Lung (tissue), 12 donors: ENCODE results near the gene ACTN1. TPM values are rescaled to one million over a fixed set of nuclear protein-coding genes. Genes with fewer than 3 reads are reported as not detected.

Source experiments
- ATAC-seq: fragments of 200-7000 bp; cut with Tn5 transposase; one replicate; pipeline ENCODE4 v1.9.1; 2020; ENCODE audit warnings: moderate number of reproducible peaks; ENCODE audit not compliant: insufficient read depth, low FRiP score
- DNase-seq, 3 donors: peaks; one replicate each; pipeline ENCODE4 v3.0.0-alpha.2; 2013 to 2017
- H3K27ac ChIP-seq, 2 donors: one replicate each; pipeline ENCODE4 v1.5.1; 2013; ENCODE audit warnings: mild to moderate bottlenecking in 2 of 2, moderate library complexity in 2 of 2, control low read depth in 1 of 2, inconsistent platforms in 1 of 2, low read depth in 1 of 2, low read length in 1 of 2
- H3K27me3 ChIP-seq, 3 donors: one replicate each; pipeline ENCODE4 v1.5.1; 2013; ENCODE audit warnings: low read length in 2 of 3; ENCODE audit not compliant: control insufficient read depth in 3 of 3, insufficient read depth in 3 of 3
- H3K36me3 ChIP-seq, 4 donors: one replicate each; pipeline ENCODE4 v1.5.1; 2013; ENCODE audit warnings: low read length in 4 of 4, mild to moderate bottlenecking in 1 of 4, moderate library complexity in 1 of 4; ENCODE audit not compliant: control insufficient read depth in 4 of 4, insufficient read depth in 4 of 4
- H3K4me1 ChIP-seq, 5 donors: one replicate each; pipeline ENCODE4 v1.5.1; 2013; ENCODE audit warnings: low read length in 5 of 5, mild to moderate bottlenecking in 2 of 5, moderate library complexity in 1 of 5; ENCODE audit not compliant: control insufficient read depth in 5 of 5, insufficient read depth in 5 of 5
- H3K4me3 ChIP-seq: one replicate; pipeline ENCODE4 v1.5.1; 2013; ENCODE audit warnings: mild to moderate bottlenecking, control low read depth, moderate library complexity
- H3K9ac ChIP-seq, 2 donors: one replicate each; pipeline ENCODE4 v1.5.1; 2013; ENCODE audit warnings: low read length in 2 of 2, control low read depth in 1 of 2; ENCODE audit not compliant: insufficient read depth in 1 of 2
- H3K9me3 ChIP-seq, 4 donors: one replicate each; pipeline ENCODE4 v1.5.1; 2013; ENCODE audit warnings: low read length in 3 of 4, mild to moderate bottlenecking in 1 of 4, moderate library complexity in 1 of 4; ENCODE audit not compliant: control insufficient read depth in 4 of 4, insufficient read depth in 3 of 4
- CTCF ChIP-seq: IDR thresholded peaks from 2 replicates; pipeline ENCODE4 v1.5.1; 2012; ENCODE audit warnings: mild to moderate bottlenecking; ENCODE audit errors: control extremely low read depth, extremely low read depth
- WGBS, 2 donors: extraction: QIAGEN DNeasy Blood & Tissue Kit; methylation state at CpG; one replicate each; pipeline ENCODE4 v1.1.7; 2013; 5-methylcytosine and 5-hydroxymethylcytosine counted together
- polyA plus RNA-seq, 2 donors: library from polyadenylated mRNA; stranded (reverse); fragments of 200-250 nt; gene quantifications; one replicate each; pipeline ENCODE4 v1.2.1, GENCODE V29; 2013
- total RNA-seq, 2 donors: library from RNA; depleted of rRNA in 1 of 2; stranded (reverse); fragments of >200 nt in 1 of 2; gene quantifications; one replicate each; pipeline ENCODE4 v1.2.1, GENCODE V29; 2014 to 2021
- donor health status: control.
- donor health status: control.
- donor health status: Bipolar disorder and iron deficiency.
- donor health status: healthy.
- donor health status: DM: yes; HTN: yes; CAD: no.

ACTN1 gene
- total and polyA plus RNA-seq, 4 donors: 40.9 to 168 (median 117) TPM

- ATAC-seq: no peak
- no peak overlapping the region for H3K4me3 ChIP-seq
- peaks cover 32 to 82% (median 41%) of the 10 kb centered on the region in 5 donors for H3K4me1 ChIP-seq
- no peak for DNase-seq
- H3K9ac ChIP-seq: no peak overlapping the region
- H3K27ac ChIP-seq: no peak overlapping the region
- no peak for TF ChIP-seq CTCF
- no peaks in the 10 kb centered on the region for H3K36me3 ChIP-seq
- no peaks in the 10 kb centered on the region for H3K9me3 ChIP-seq
- no peaks in the 10 kb centered on the region for H3K27me3 ChIP-seq
- 50 to 53% methylated on average over 4 of the region's 4 CpGs for WGBS, 2 donors
These were observed 33.9 kb downstream of the ACTN1 start for GRCh38 chr14:68945190-68945584.

DNA sequence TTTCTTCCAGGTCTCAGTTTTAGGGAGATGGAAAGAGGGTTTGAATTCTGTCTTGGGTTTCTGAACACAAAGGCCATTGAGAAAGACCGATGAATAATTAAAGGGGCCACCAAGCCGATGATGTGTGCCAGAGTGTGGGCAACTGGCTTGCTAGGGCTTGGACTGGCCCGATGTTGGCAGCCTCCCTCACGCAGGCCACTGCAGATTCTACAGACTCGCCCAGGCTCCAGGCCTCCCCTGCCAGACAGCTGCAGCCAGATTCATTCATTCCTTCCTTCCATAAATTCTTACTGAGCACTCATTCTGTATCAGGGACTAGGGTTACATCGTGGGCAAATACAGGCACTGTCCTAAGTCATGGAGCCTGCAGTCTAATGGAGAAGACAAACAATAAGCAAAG lies 34.9 kb downstream of the ACTN1 start:
- no peak for DNase-seq

GRCh38 chr14:68943107-68943506 lies 36.0 kb downstream of the ACTN1 start:
- Histone ChIP-seq H3K36me3 (no peaks in the 10 kb centered on the region), H3K9ac (no peak overlapping the region), H3K9me3 (no peaks in the 10 kb centered on the region), H3K27ac (peak overlapping the region in 1 of 2 donors; percentile 3), H3K4me3 (no peak overlapping the region), H3K4me1 (peaks cover 36 to 87% (median 50%) of the 10 kb centered on the region in 5 donors), H3K27me3 (no peaks in the 10 kb centered on the region)
- TF ChIP-seq CTCF: no peak
- WGBS, 2 donors: 88 to 92% methylated on average over 10 of the region's 10 CpGs
- no peak for DNase-seq
- no peak for ATAC-seq

More for the DNA sequence above, 34.9 kb downstream of the ACTN1 start:
- Histone ChIP-seq H3K4me3 (no peak overlapping the region), H3K9ac (no peak overlapping the region), H3K27ac (no peak overlapping the region), H3K27me3 (no peaks in the 10 kb centered on the region), H3K4me1 (peaks cover 35 to 85% (median 42%) of the 10 kb centered on the region in 5 donors), H3K36me3 (no peaks in the 10 kb centered on the region), H3K9me3 (no peaks in the 10 kb centered on the region)
- TF ChIP-seq CTCF: no peak
- no peak for ATAC-seq
- WGBS, 2 donors: 90 to 92% methylated on average over 6 of the region's 6 CpGs

DNA sequence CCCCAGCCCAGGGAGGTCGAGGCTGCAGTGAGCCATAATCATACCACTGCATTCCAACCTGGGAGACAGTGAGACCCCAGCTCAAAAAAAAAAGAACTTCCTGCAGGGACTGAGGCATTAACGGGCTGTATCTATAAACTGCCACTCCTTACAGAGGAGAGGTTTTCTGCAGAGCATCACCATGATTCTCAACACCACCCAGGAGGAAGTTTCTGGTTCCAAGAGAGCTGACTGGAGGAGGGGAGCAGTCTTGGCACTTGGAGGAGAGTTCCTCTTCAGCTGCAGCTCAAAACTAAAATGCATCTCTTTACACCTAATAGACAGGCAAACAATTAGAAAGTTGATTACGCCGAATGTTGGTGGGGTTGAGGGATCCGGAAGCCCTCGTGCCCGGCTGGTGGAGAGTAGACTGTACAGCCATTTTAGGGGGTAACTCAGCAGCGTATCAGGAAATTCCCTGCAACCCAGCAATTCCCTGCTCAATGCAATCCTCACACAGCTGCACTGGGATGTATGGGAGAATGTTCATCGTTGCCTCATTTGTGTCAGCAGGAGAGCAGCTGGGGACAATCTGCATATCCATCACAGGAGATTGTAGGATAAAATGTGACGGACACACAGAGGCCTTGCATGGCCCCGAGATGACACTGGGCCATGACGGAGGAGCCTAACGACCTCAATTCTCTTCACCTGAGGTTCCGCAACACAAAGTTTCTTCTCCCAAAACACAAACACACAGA lies 36.6 kb downstream of the ACTN1 start:
- DNase-seq (peak; percentile 31 to 67 (median 67)), ATAC-seq (no peak)
- WGBS, 2 donors: 72% methylated on average over 14 of the region's 14 CpGs
- Histone ChIP-seq H3K4me1 (peaks cover 40 to 87% (median 50%) of the 10 kb centered on the region in 5 donors), H3K27ac (peak overlapping the region in 1 of 2 donors; percentile 32), H3K9me3 (no peaks in the 10 kb centered on the region), H3K9ac (no peak overlapping the region), H3K27me3 (no peaks in the 10 kb centered on the region), H3K4me3 (no peak overlapping the region), H3K36me3 (no peaks in the 10 kb centered on the region)
- no peak for TF ChIP-seq CTCF
